Adrenal gland (tissue), 12 donors: ENCODE results near the gene LFNG. TPM values are rescaled to one million over a fixed set of nuclear protein-coding genes. Genes with fewer than 3 reads are reported as not detected.
A peak's percentile ranks its signal among the peaks of the same experiment; 100 is the strongest.

ENCODE experiments used
- DNase-seq, 7 donors: peaks; one replicate each; pipeline ENCODE4 v3.0.0-alpha.2; 2019 to 2020
- H3K27ac ChIP-seq, 5 donors: fragments of 200-600 bp; sonication (generic) in 4 of 5; 1 replicate in 3 of 5; 2 replicates in 2 of 5; pipeline versions ENCODE4 v1.5.1 to v1.8.0; 2016 to 2020; ENCODE audit warnings: mild to moderate bottlenecking in 1 of 5
- H3K27me3 ChIP-seq: fragments of 200-600 bp; 2 replicates; pipeline ENCODE4 v1.8.0; 2021
- H3K36me3 ChIP-seq, 2 donors: fragments of 200-600 bp; replicated peaks in 1 of 2; 1 replicate in 1 of 2; 2 replicates in 1 of 2; pipeline versions ENCODE4 v1.5.1 to v1.8.0; 2018 to 2022
- H3K4me1 ChIP-seq, 2 donors: fragments of 200-600 bp; replicated peaks in 1 of 2; 1 replicate in 1 of 2; 2 replicates in 1 of 2; pipeline versions ENCODE4 v1.5.1 to v1.8.0; 2018 to 2021
- H3K4me3 ChIP-seq, 4 donors: fragments of 200-600 bp; sonication (generic) in 3 of 4; one replicate each; pipeline ENCODE4 v1.5.1; 2016 to 2018
- H3K9me3 ChIP-seq, 3 donors: fragments of 200-600 bp; sonication (generic) in 1 of 3; replicated peaks in 1 of 3; 1 replicate in 2 of 3; 2 replicates in 1 of 3; pipeline versions ENCODE4 v1.5.1 to v1.8.0; 2016 to 2021
- CTCF ChIP-seq, 6 experiments: fragments of 450-650 bp in 4 of 6; fragments of 200-600 bp in 2 of 6; sonication (generic) in 1 of 6; IDR thresholded peaks; 1 replicate in 5 of 6; 2 replicates in 1 of 6; pipeline versions ENCODE4 v1.5.1 to v1.8.0; 2016 to 2021; ENCODE audit warnings: antibody characterized with exemption in 6 of 6, mild to moderate bottlenecking in 2 of 6, moderate library complexity in 1 of 6
- POLR2A ChIP-seq, 2 donors: fragments of 450-650 bp; IDR thresholded peaks; one replicate each; pipeline ENCODE4 v1.6.1; 2017; ENCODE audit warnings: antibody characterized with exemption in 2 of 2, mild to moderate bottlenecking in 2 of 2, moderate library complexity in 1 of 2
- WGBS, 4 donors: extraction: QIAGEN DNeasy Blood & Tissue Kit in 2 of 4; methylation state at CpG; one replicate each; pipeline versions ENCODE4 v1.1.5 to v1.1.7; 2013 to 2017; 5-methylcytosine and 5-hydroxymethylcytosine counted together
- intact Hi-C, 2 donors: fragments of 100-400 bp; cut with DNase I; formaldehyde crosslinking; loops; one replicate each; pipeline versions ENCODE4 v1.14.1 to v1.15.0; 2022 to 2023
- polyA plus RNA-seq, 3 donors: library from polyadenylated mRNA; stranded (reverse); fragments of 200-250 nt in 2 of 3; fragments of 350-450 nt in 1 of 3; fragmentation: Illumina TruSeq in 1 of 3; extraction: RNeasy Lipid Tissue Mini Kit (QIAGEN cat#74804) in 1 of 3; gene quantifications; one replicate each; pipeline ENCODE4 v1.2.3, GENCODE V29; 2013 to 2014
- total RNA-seq, 9 donors: library from RNA; depleted of rRNA in 4 of 9; stranded (reverse); fragments of >200 nt in 4 of 9; fragments of 120-200 nt in 1 of 9; fragmentation: NEBNext Ultra II Directional in 1 of 9; extraction: Animal tissue kit (Norgen Biotek cat#: 25700) in 1 of 9; gene quantifications; one replicate each; pipeline versions ENCODE4 v1.1.0 to v1.2.4, GENCODE V29; 2013 to 2023
- donor health status: healthy with polysubstance abuse.
- donor health status: Bipolar disorder and iron deficiency.
- donor health status: DM: yes; HTN: yes; CAD: no.
- donor health status: DM: no; HTN: no; CAD: no.
- donor health status: DM: no; HTN: no; CAD: no.
- donor health status: DM: yes; HTN: yes; CAD: no.

LFNG gene
- total and polyA plus RNA-seq, 12 donors, result 1.4 to 26.1 (median 14.2) TPM

DNA sequence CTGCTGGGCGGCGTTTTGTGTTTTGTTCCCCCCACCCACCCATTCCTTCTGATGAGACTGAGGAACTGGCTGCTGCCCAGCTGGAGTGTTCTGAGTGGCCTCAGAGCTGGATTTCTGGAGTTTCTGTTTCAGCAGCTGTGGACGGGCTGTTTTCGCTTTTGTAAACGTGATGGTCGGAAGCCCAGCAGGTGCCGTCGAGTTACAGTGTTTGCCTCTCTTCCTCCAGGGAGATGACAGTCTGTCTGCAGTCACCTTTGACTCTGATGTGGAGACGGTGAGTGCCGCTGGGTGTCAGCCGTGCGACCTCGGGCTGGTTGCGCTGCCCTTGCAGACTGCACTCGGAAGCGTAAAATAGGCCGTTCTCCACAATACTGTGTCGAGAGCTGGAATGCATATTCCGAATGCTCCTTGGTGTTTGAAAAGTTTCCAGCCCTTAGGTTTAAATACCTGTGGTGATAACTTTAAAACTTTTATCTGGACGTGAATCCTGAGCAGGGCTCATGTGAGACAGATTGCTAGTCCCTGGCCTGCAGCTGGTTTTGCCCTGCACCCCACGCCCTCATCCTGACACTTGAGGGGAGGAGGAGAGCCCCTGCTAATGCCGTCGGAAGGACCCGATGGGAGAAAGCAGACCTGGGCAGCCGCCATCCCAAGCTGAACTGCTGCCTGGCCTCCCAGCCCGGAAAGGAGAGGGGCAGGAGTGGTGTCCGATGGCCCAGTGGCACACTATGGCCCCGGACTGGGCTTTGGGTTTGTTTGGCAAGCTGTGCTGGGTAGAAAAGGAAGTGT, 47.5 kb downstream of the LFNG start:
- no peak overlapping the region for H3K27ac ChIP-seq
- no peaks in the 10 kb centered on the region for H3K36me3 ChIP-seq
- intact Hi-C loops, result loop anchor here in 1 of 2 donors (5.0 to 10.0 kb wide), 2 partner anchors 90 to 118 kb away; partner anchors contain the start of genes AMZ1 and GRIFIN
- WGBS, 4 donors, result 76 to 91% (median 82%) methylated on average over 16 to 28 of the region's 28 CpGs
- H3K4me1 ChIP-seq, result peaks cover 1 to 8% of the 10 kb centered on the region in 2 donors
- H3K27me3 ChIP-seq, result no peaks in the 10 kb centered on the region
- no peak overlapping the region for H3K4me3 ChIP-seq
- no peak for TF ChIP-seq POLR2A (IDR thresholded peaks at IDR 0.05)
- no peak for TF ChIP-seq CTCF (IDR thresholded peaks at IDR 0.05)
- H3K9me3 ChIP-seq, result no peaks in the 10 kb centered on the region
- no peak for DNase-seq

DNA sequence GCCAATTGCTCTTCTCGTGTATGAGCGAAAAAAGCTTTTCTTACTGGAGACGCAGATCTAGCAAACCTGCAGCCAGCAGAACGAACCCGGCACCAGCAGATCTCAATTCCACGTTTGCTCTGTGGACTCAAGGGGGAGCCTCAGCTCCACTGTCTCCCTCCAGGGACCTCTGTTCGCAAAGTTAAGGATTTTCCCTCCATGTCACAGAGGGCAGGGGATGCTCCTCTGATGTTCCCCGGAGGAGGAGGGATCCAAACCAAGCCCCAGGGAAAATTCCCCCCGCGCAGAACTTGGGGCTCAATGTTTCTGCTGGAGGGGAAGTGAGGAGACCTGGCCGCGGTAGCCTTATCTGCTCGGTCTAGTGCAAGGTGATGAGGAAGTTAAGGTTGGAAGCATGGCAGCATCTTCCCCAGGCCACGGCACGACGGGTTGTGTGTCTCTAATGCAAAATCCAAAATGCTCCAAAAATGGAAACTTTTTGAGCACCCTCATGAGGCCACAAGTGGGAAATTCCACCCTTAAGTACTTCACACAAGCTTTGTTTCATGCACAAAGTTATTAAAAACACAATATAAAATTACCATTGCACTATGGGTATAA, 48.2 kb downstream of the LFNG start:
- no peak overlapping the region for H3K27ac ChIP-seq
- TF ChIP-seq POLR2A (IDR thresholded peaks at IDR 0.05), result no peak
- peak; percentile 12 to 58 (median 40) for TF ChIP-seq CTCF (IDR thresholded peaks at IDR 0.05)
- intact Hi-C loops, result loop anchor here in 1 of 2 donors (5.0 to 10.0 kb wide), 2 partner anchors 90 to 117 kb away; partner anchors contain the start of genes AMZ1 and GRIFIN
- H3K4me3 ChIP-seq, result no peak overlapping the region
- WGBS, 4 donors, result 46 to 69% (median 57%) methylated on average over 8 to 16 of the region's 16 CpGs
- no peaks in the 10 kb centered on the region for H3K36me3 ChIP-seq
- H3K9me3 ChIP-seq, result no peaks in the 10 kb centered on the region
- H3K4me1 ChIP-seq, result peaks cover 2 to 15% of the 10 kb centered on the region in 2 donors
- peak in 3 of 7 donors; percentile 35 to 71 (median 51) for DNase-seq
- H3K27me3 ChIP-seq, result no peaks in the 10 kb centered on the region

GRCh38 chr7:2568521-2569223, 49.1 kb downstream of the LFNG start:
- no peaks in the 10 kb centered on the region for H3K9me3 ChIP-seq
- H3K36me3 ChIP-seq, result no peaks in the 10 kb centered on the region
- WGBS, 4 donors, result 91 to 93% (median 91%) methylated on average over 21 to 24 of the region's 24 CpGs
- H3K27ac ChIP-seq, result no peak overlapping the region
- intact Hi-C loops, result loop anchor here in 1 of 2 donors (5.0 to 10.0 kb wide), 2 partner anchors 91 to 116 kb away; partner anchors contain the start of genes AMZ1 and GRIFIN
- H3K4me1 ChIP-seq, result peaks cover 2 to 21% of the 10 kb centered on the region in 2 donors
- H3K27me3 ChIP-seq, result no peaks in the 10 kb centered on the region
- no peak for TF ChIP-seq CTCF (IDR thresholded peaks at IDR 0.05)
- TF ChIP-seq POLR2A (IDR thresholded peaks at IDR 0.05), result no peak
- no peak for DNase-seq
- no peak overlapping the region for H3K4me3 ChIP-seq

GRCh38 chr7:2569421-2569820, 49.8 kb downstream of the LFNG start:
- intact Hi-C loops, result loop anchor here in 1 of 2 donors (5.0 to 10.0 kb wide), 2 partner anchors 92 to 115 kb away; partner anchors contain the start of genes AMZ1 and GRIFIN
- no peak for DNase-seq
- Histone ChIP-seq H3K27me3 (no peaks in the 10 kb centered on the region), H3K36me3 (no peaks in the 10 kb centered on the region), H3K4me1 (peaks cover 2 to 21% of the 10 kb centered on the region in 2 donors), H3K27ac (no peak overlapping the region), H3K4me3 (no peak overlapping the region), H3K9me3 (no peaks in the 10 kb centered on the region)
- WGBS, 4 donors, result 88 to 96% (median 92%) methylated on average over 14 of the region's 14 CpGs
- no peak for TF ChIP-seq POLR2A (IDR thresholded peaks at IDR 0.05)
- no peak for TF ChIP-seq CTCF (IDR thresholded peaks at IDR 0.05)
